T-helper 2 cell treated with Interferon-gamma antibody and Interleukin-4, amounts not matched to agents 5 μg/mL and 100 μg/mL, for 36 hours (primary cell): ENCODE data around the gene NEUROG1.
A peak's percentile ranks its signal among the peaks of the same experiment; 100 is the strongest.
"Not testable (repeated sequence)": the region's sequence is repeated elsewhere in the genome, so short reads cannot be mapped to it uniquely, and the experiment has no call there.

ENCODE experiments used
- DNase-seq: peaks from one replicate; pipeline ENCODE4 v3.0.0; 2021; ENCODE audit warnings: low spot score
- H3K27ac Mint-ChIP-seq: one replicate; pipeline ENCODE4 v1.8.0; 2021; ENCODE audit warnings: mild to moderate bottlenecking, mixed read lengths
- H3K27me3 Mint-ChIP-seq: one replicate; pipeline ENCODE4 v1.8.0; 2021; ENCODE audit warnings: low read depth, mixed read lengths
- H3K36me3 Mint-ChIP-seq: one replicate; pipeline ENCODE4 v1.8.0; 2021; ENCODE audit warnings: low read depth, mixed read lengths
- H3K4me1 Mint-ChIP-seq: one replicate; pipeline ENCODE4 v1.8.0; 2021; ENCODE audit warnings: low read depth, mixed read lengths
- H3K4me3 Mint-ChIP-seq: one replicate; pipeline ENCODE4 v1.8.0; 2022; ENCODE audit warnings: mild to moderate bottlenecking, moderate library complexity, mixed read lengths
- H3K9me3 Mint-ChIP-seq: one replicate; pipeline ENCODE4 v1.8.0; 2021; ENCODE audit warnings: mixed read lengths

Gene NEUROG1

DNA sequence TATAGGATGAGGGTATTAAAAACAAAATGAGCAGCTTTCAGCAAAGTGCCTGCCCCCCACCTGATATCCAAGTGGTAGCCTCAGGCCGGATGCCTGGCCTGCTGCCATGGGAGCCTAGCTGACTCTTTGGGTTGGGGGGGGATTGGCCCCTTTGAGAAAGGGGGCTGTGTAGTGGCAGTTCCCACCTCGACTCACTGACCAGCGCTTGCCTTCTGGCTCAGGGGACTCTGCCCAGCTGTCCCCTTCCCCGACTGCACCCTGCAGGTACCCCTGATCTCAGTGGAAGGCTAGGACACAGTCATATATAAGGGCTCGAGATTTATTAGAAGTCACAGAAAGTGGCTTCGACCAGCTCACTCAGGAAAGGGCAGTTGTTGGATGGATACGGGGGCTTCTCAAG lies 1.5 kb upstream of the NEUROG1 start:
- H3K27ac Mint-ChIP-seq: no peak overlapping the region
- no peak for DNase-seq
- peaks cover 93% of the 10 kb centered on the region for H3K27me3 Mint-ChIP-seq
- H3K4me3 Mint-ChIP-seq: no peak overlapping the region
- no peaks in the 10 kb centered on the region for H3K9me3 Mint-ChIP-seq
- H3K4me1 Mint-ChIP-seq: no peaks in the 10 kb centered on the region
- H3K36me3 Mint-ChIP-seq: no peaks in the 10 kb centered on the region

GRCh38 chr5:135535420-135535819 lies 344 bp downstream of the NEUROG1 start:
- H3K27ac Mint-ChIP-seq: no peak overlapping the region
- no peaks in the 10 kb centered on the region for H3K36me3 Mint-ChIP-seq
- H3K4me3 Mint-ChIP-seq: no peak overlapping the region
- DNase-seq: no peak
- H3K27me3 Mint-ChIP-seq: peaks cover 92% of the 10 kb centered on the region
- H3K9me3 Mint-ChIP-seq: no peaks in the 10 kb centered on the region
- no peaks in the 10 kb centered on the region for H3K4me1 Mint-ChIP-seq

DNA sequence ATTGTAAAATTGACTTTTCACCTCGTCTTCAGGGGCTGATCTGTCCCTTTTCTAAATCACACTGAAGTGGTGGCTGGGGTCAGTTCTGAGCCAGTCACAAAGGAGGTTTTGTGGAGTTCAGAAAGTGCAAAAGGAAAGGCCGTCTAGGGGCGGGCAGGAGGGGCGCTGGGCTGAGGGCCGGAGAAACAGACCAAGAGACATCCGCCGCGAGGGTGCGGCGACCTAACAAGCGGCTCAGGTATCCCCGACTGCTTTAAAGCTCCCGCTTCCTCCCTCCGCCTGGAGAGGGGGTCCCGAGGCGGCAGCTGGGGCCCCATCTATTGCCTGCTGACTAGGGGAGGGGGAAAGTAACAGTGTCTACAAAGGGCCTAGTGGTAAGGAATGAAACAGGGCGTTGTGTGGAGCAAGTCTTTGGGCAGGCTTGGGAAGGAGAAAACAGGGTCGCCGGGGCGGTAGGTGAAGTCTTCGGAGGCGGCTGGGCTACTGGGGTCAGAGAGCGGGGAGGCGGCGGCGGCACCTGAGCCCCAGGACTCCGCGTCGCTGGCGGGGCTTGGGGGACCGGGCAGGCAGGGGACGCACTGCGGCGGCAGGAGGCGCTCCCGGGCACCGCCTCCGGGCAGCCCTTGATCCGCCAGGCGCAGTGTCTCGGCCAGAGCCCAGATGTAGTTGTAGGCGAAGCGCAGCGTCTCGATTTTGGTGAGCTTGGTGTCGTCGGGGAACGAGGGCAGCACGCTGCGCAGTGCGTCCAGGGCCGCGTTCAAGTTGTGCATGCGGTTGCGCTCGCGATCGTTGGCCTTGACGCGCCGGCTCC lies 950 bp downstream of the NEUROG1 start:
- no peak overlapping the region for H3K27ac Mint-ChIP-seq
- H3K27me3 Mint-ChIP-seq: peaks cover 90% of the 10 kb centered on the region
- H3K4me1 Mint-ChIP-seq: no peaks in the 10 kb centered on the region
- H3K4me3 Mint-ChIP-seq: peak overlapping the region; percentile 9
- no peaks in the 10 kb centered on the region for H3K36me3 Mint-ChIP-seq
- H3K9me3 Mint-ChIP-seq: no peaks in the 10 kb centered on the region
- no peak for DNase-seq

- peaks cover 81% of the 10 kb centered on the region for H3K27me3 Mint-ChIP-seq
- H3K27ac Mint-ChIP-seq: no peak overlapping the region
- no peaks in the 10 kb centered on the region for H3K36me3 Mint-ChIP-seq
- no peaks in the 10 kb centered on the region for H3K9me3 Mint-ChIP-seq
- DNase-seq: no peak
- no peaks in the 10 kb centered on the region for H3K4me1 Mint-ChIP-seq
- no peak overlapping the region for H3K4me3 Mint-ChIP-seq
Observed at GRCh38 chr5:135533794-135534193, 2.0 kb downstream of the NEUROG1 start.

GRCh38 chr5:135533334-135533733 lies 2.4 kb downstream of the NEUROG1 start:
- H3K27ac Mint-ChIP-seq: no peak overlapping the region
- no peaks in the 10 kb centered on the region for H3K36me3 Mint-ChIP-seq
- DNase-seq: no peak
- no peak overlapping the region for H3K4me3 Mint-ChIP-seq
- no peaks in the 10 kb centered on the region for H3K9me3 Mint-ChIP-seq
- H3K4me1 Mint-ChIP-seq: no peaks in the 10 kb centered on the region
- H3K27me3 Mint-ChIP-seq: peaks cover 76% of the 10 kb centered on the region

DNA sequence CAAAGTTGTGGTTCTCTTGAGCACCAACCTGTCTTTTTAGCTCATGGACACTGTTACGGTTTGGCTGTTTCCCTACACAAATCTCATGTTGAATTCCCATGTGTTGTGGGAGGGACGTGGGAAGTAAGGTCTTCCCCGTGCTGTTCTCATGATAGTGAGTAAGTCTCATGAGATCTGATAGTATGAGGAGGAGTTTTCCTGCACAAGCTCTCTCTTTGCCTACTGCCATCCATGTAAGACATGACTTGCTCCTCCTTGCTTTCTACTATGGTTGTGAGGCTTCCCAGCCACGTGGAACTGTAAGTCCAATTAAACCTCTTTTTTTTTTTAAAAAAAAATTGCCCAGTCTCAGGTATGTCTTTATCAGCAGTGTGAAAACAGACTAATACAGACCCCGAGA lies 6.2 kb downstream of the NEUROG1 start:
- H3K27me3 Mint-ChIP-seq: peaks cover 54% of the 10 kb centered on the region
- H3K36me3 Mint-ChIP-seq, DNase-seq, H3K27ac Mint-ChIP-seq, H3K9me3 Mint-ChIP-seq, H3K4me1 Mint-ChIP-seq, H3K4me3 Mint-ChIP-seq: not testable (repeated sequence)

GRCh38 chr5:135526924-135527323 lies 8.8 kb downstream of the NEUROG1 start:
- H3K9me3 Mint-ChIP-seq: no peaks in the 10 kb centered on the region
- no peak overlapping the region for H3K4me3 Mint-ChIP-seq
- peaks cover 38% of the 10 kb centered on the region for H3K27me3 Mint-ChIP-seq
- DNase-seq: no peak
- H3K27ac Mint-ChIP-seq: no peak overlapping the region
- H3K36me3 Mint-ChIP-seq: no peaks in the 10 kb centered on the region
- no peaks in the 10 kb centered on the region for H3K4me1 Mint-ChIP-seq

- Mint-ChIP-seq H3K4me1 (no peaks in the 10 kb centered on the region), H3K9me3 (no peaks in the 10 kb centered on the region), H3K4me3 (no peak overlapping the region), H3K36me3 (no peaks in the 10 kb centered on the region), H3K27me3 (peaks cover 34% of the 10 kb centered on the region), H3K27ac (no peak overlapping the region)
- DNase-seq: no peak
Observed at GRCh38 chr5:135521964-135522363, 13.8 kb downstream of the NEUROG1 start.

- Mint-ChIP-seq H3K4me3 (no peak overlapping the region), H3K27me3 (peaks cover 28% of the 10 kb centered on the region), H3K27ac (no peak overlapping the region), H3K9me3 (no peaks in the 10 kb centered on the region), H3K36me3 (no peaks in the 10 kb centered on the region), H3K4me1 (no peaks in the 10 kb centered on the region)
- DNase-seq: no peak
Observed at GRCh38 chr5:135517631-135518030, 18.1 kb downstream of the NEUROG1 start.

GRCh38 chr5:135514116-135514515 lies 21.6 kb downstream of the NEUROG1 start:
- no peaks in the 10 kb centered on the region for H3K9me3 Mint-ChIP-seq
- no peaks in the 10 kb centered on the region for H3K36me3 Mint-ChIP-seq
- DNase-seq: no peak
- H3K27me3 Mint-ChIP-seq: peaks cover 43% of the 10 kb centered on the region
- no peak overlapping the region for H3K27ac Mint-ChIP-seq
- no peaks in the 10 kb centered on the region for H3K4me1 Mint-ChIP-seq
- H3K4me3 Mint-ChIP-seq: no peak overlapping the region

DNA sequence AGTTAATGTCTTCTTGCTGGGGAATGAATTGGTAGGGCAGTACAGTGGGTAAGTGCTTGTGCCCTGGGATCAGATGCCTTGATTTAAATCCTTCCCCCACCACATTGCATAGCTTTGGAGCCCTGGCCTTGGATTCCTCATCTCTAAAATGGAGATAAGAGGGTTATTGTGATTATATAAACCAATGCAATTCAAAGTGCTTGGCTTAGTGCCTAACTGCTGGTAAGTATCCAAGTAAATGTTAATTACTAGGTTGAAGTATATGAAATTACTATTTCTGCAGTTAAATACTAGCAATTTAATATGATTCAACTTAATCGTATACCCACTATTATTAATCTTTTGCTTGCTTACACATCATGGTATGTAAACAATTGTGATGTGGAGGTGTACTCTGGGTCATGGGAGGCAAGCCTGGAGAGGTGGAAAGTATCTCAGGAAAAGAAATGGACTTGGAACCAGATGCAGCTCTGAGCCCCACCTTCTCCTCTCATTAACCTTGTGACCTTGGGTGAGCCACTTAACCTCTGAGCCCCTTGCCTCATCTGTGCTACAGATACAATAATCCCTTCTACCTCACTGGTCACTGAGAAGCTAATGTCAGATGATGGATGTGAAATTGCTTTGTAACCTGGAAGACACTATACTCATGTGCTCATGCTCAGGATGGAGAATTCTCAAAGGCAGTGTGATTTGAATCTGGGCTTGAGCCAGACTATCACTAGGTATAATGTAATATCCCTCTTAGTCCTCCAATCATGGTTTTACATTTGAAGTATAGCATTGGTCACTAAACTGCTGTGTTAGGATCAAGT lies 23.8 kb downstream of the NEUROG1 start:
- H3K27ac Mint-ChIP-seq: no peak overlapping the region
- peaks cover 47% of the 10 kb centered on the region for H3K27me3 Mint-ChIP-seq
- no peak overlapping the region for H3K4me3 Mint-ChIP-seq
- H3K4me1 Mint-ChIP-seq: no peaks in the 10 kb centered on the region
- H3K9me3 Mint-ChIP-seq: no peaks in the 10 kb centered on the region
- H3K36me3 Mint-ChIP-seq: no peaks in the 10 kb centered on the region
- DNase-seq: no peak

DNA sequence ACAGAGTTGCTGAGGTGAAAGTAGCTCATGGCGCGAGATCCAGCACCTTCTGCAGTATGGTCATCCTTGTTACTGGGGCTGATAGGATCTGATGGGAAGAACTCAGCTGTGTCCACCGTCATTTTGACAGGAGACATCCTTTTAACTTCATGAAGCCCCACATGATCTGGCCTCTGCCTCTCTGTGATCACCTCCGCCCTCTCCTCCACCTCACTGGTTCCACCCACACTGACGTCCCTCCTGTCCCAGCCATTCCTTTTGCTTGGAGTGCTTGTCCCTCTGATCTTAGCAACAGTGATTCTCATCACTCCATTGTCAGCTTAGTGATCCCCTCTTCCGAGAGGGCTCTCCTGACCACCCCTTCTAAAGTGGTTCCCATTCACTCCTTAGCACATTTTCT lies 25.8 kb downstream of the NEUROG1 start:
- Mint-ChIP-seq H3K9me3 (no peaks in the 10 kb centered on the region), H3K4me1 (no peaks in the 10 kb centered on the region), H3K27ac (no peak overlapping the region), H3K36me3 (no peaks in the 10 kb centered on the region), H3K4me3 (no peak overlapping the region), H3K27me3 (peaks cover 48% of the 10 kb centered on the region)
- no peak for DNase-seq

DNA sequence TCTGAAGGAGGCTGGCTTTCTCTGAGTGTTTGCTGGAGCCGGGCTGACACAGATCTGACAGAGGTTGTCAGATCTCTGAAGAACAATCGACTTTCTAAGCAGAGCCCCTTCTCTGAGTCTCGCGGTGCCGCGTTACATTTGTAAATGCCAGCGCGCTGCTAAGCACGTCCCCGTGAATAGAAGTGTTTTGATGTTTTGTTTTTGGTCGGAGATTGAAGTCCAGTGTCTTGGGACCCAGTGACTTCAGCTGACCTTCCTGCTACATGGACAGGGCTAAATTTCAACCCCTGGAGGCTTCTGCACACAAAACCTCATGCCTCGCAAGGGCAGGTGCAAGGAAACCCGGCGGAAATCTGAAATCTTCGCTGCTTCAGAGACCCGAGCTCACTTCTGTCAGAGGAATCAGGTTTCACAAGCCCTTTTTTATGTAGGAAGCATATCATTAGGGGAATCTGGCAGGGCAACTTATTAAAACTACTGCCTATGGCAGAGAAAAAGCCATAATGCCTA lies 27.2 kb downstream of the NEUROG1 start:
- H3K27ac Mint-ChIP-seq: no peak overlapping the region
- DNase-seq: no peak
- no peaks in the 10 kb centered on the region for H3K4me1 Mint-ChIP-seq
- H3K27me3 Mint-ChIP-seq: peaks cover 47% of the 10 kb centered on the region
- H3K4me3 Mint-ChIP-seq: no peak overlapping the region
- H3K9me3 Mint-ChIP-seq: no peaks in the 10 kb centered on the region
- H3K36me3 Mint-ChIP-seq: no peaks in the 10 kb centered on the region

GRCh38 chr5:135505973-135506372 lies 29.8 kb downstream of the NEUROG1 start:
- Mint-ChIP-seq H3K4me1 (no peaks in the 10 kb centered on the region), H3K27ac (no peak overlapping the region), H3K4me3 (no peak overlapping the region), H3K27me3 (peaks cover 50% of the 10 kb centered on the region), H3K36me3 (no peaks in the 10 kb centered on the region), H3K9me3 (no peaks in the 10 kb centered on the region)
- DNase-seq: no peak
